Fibroblast of skin of right biceps (primary cell): Measurements from ENCODE around the gene COL8A2.
A peak's percentile ranks its signal among the peaks of the same experiment; 100 is the strongest.

Source experiments
- DNase-seq: peaks from one replicate; pipeline ENCODE4 v3.0.0-alpha.2; 2013

COL8A2 gene

GRCh38 chr1:36134505-36135329 is 9.7 kb upstream of the COL8A2 start:
- peak; percentile 80 for DNase-seq

DNA sequence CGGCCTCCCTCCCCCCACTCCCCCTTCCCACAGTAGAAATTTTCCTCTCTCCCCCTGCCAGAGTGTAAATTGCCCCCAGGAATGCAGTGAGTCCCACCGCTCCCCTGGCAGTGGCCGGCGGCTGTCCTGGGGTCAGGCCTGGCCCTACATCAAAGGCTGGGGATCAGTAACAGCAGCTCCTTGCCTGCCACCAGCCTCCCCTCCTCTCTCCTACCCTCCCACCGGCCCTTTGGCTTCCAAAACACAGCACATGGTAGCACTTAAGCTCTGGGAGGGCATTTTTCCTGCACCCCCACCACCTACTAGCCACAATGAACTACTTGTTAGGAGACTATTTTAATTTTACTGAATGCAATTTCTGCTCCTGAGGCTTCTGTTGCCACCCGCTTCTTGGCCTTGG is 9.0 kb upstream of the COL8A2 start:
- no peak for DNase-seq

DNA sequence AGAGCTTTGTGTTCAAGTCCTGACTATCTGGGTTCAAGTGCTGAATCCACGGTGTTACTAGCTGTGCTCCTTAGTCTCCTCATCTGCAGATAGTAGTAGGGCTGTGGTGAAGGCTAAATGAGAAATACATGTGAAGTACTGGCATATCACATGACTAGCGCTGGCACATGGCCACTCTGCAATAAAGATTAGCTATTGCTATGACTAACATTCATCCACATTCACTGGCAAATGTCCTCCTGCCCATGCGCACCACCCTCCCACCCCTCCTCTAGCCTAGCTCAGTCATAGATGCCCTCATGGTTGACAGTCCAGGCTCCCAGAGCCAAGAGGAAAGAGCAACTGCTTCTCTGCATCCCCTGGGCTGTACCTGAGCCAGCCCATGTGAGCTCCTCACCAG is 8.5 kb upstream of the COL8A2 start:
- peak; percentile 96 for DNase-seq

- no peak for DNase-seq
Measured at GRCh38 chr1:36132029-36132428, 7.0 kb upstream of the COL8A2 start.

GRCh38 chr1:36128905-36129206 is 3.8 kb upstream of the COL8A2 start:
- DNase-seq: no peak

- DNase-seq: peak; percentile 67
Measured at GRCh38 chr1:36128126-36128904, 3.3 kb upstream of the COL8A2 start.

DNA sequence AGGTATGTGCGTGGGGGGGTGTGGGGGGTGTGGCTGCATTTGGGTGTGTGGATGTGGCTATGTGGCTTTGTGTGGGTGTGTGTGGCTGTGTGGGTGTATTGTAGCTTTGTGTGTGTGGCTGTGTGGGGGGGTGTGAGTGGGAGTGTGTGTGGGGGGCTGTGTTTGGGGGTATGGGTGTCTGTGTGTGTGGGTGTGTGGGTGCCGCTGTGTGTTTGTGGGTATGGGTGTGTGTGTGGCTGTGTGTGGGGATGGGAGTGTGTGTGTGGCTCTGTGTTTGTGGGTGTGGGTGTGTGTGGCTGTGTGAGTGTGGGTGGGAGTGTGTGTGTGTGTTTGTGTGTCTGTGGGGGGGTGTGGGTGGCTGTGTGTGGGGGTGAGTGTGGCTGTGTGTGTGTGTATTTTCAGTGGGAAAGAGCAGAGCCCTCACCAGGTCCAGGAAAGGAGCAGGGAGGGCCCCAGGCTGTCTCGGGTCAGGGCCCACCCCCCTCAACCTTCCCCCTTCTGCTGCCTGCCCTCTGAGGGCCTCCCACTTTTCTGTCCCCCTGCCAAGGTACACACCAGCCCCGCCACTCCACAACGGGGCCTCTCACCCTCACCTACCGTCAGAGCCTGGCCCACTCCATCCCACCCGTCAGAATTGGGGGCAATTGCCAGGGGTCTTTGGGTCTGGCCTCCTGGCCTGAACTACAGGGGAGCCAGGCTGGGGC is 1.9 kb upstream of the COL8A2 start:
- no peak for DNase-seq

DNA sequence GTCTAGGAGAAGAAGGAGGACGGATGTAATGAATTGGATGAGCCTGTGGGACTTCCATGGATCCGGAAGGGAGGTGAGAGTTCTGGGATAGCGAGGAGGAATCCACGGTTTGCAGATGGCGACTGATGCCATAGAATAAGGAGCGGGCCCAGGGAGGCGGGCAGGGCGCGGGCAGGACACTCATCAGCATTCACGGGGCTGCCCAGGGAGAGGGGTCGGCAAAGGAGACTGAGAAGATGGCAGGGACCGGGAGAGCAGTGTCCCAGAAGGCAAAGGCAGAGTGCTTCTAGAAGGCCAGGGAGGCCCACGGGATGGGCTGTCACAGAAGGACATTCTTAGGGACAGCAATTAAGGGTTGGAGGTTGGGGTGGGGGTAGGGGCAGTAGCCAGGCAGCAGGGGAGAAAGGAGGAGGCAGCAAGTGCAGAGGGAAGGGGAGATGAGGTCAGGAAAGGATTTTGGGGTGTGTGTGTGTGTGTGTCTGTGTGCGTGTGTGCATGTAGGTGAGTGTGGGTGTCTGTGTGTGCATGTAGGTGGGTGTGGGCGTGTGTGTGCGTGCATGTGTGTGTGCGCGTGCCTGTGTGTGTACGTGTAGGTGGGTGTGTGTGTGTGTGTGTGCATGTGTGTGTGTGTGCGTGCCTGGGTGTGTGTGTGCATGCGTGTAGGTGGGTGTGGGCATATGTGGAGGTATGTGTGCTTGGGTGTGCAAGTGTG is 1.1 kb upstream of the COL8A2 start:
- DNase-seq: no peak

- DNase-seq: no peak
Measured at GRCh38 chr1:36124404-36125128, 456 bp downstream of the COL8A2 start.

GRCh38 chr1:36123356-36123755 is 1.7 kb downstream of the COL8A2 start:
- DNase-seq: peak; percentile 40

DNA sequence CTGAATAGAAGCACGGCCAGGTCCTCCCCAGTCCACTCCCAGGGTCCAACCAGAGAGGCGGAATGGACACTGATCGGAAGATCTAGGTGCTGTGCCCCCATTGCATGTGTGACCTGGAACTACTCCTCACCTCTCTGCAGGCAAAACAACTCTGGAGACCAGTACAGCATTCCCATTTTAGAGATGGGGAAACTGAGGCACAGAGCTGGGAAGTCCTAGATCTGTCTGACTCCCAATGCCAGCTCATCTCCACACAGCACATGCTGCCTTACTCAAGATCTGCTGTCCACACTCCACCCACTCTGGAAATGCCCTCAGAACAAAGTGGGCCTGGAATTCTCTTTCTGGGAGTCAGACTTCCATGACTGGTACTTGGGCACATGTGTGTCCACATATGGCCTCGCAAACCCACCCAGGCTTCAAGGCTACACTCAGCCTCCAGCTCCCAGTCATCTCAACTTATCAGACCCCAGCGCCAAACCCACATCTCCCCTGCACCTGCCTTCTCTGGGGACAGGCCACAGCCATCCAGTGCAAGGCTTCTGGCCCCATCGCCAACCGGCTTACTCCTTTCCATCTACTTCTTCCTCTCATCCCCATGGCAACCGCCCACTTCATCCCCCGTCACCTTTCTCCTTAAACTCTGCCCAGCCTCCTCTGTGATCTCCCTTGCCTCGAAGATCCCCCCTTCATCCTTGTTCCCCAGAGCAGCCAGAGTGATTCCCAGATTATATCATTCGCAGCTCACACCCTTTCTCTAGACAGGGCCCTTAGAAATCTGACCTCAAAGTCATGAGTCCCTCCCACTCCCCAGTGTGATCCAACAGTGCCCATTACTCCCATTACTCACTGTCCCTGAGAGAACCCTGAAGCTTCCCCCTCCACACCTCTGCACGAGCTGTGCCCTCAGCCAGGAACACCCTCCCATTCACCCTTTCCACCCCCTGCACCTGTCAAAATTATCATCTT is 2.7 kb downstream of the COL8A2 start:
- no peak for DNase-seq

DNA sequence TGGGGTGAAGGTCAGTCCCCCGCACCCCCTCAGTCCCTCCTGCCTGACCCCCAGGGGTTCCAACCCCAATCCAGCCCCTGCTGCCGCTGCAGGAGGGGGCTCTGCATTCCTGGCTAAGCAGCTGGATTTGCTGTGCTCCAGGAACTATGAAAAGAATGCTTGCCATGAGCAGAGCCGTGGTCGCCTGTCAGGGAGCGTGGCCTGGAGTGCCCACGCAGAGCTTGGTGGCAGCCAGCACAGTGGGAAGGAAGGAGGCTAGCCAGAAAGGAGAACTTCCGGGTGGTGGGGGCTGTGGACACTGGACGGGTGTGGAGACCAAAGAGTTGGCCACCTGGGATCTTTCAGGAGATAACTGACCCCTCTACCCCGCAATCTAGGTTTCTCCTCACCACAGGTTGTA is 5.6 kb downstream of the COL8A2 start:
- DNase-seq: peak; percentile 26

GRCh38 chr1:36118447-36119204 is 6.4 kb downstream of the COL8A2 start:
- no peak for DNase-seq

GRCh38 chr1:36116901-36117300 is 8.1 kb downstream of the COL8A2 start:
- no peak for DNase-seq

DNA sequence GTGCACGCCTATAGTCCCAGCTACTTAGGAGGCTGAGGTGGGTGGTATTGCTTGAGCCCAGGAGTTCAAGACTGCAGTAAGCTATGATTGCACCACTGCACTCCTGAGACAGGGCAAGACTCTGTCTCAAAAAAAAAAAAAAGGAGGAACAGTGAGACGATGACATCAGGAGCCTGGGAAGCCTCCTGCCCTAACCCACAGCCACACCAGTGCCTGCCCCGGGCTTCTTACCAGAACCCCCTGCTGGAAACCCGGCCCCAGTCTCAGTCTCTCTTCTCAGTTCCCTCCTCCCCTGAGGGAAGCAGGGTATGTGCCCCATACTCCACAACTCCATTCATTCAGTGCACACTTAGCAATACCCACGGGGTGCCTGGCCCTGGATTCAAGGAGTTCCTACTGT is 9.1 kb downstream of the COL8A2 start:
- peak; percentile 51 for DNase-seq

DNA sequence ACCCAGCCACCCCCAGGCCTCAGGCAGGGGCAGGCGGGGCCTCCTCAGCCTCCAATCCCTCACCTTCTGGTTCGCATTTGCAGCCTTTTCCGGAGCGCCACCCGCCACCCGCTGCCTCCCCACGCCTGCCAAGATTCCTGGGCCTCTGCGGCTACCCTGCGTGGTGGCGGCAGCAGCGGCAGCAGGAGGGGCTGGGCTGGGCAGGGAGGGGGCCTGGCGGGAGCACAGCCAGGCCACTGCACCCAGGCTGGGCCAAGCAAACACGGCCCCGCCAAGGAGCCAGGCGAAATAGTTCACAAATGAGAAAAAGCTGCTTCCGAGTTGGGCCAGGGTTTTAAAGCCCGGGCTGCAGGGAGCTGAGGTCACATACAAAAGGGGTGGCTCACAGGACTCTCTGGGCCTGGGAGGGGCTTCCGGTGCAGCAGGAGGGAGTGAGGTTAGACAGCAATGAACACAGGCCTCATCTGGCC is 9.8 kb downstream of the COL8A2 start:
- peak; percentile 83 for DNase-seq

DNA sequence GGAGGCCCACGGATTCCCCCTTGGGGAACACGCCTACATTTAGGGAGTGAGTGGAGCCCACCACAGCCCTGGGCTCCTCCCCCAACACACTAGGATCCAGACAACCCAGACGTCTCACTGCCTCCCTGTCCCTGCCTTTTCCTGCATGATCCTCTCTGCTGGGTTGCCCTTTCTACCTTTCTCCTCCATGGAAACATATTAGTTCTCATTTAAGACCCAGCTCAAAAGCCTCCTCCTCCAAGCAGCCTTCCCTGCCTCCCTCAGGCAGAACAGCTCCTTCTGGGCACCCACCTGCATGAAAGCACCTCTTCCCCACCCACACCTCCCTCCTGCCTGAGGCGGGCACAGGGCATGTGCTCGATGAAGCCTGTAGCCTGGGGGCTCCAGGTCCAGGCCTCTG is 10.7 kb downstream of the COL8A2 start:
- no peak for DNase-seq

DNA sequence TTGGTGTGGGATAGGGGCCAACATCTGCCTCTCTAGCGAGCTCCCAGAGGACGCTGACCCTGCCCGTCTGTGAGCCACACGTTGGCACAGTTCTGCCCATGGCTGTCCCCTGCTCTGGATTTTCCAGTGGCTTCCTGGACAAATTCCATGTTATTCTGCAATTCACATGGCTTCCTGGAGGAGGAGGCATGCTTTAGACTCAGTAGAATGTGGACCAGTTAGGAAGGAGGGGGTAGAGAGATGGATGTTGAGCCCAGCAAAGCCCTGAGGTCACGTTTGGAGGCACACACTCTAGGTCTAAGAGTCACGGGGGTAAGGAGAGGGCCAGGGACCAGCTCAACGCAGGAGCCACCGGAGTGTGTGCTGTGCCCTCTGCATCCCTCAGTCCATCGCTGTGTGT is 12.2 kb downstream of the COL8A2 start:
- DNase-seq: no peak

GRCh38 chr1:36111151-36111550 is 13.9 kb downstream of the COL8A2 start:
- no peak for DNase-seq

DNA sequence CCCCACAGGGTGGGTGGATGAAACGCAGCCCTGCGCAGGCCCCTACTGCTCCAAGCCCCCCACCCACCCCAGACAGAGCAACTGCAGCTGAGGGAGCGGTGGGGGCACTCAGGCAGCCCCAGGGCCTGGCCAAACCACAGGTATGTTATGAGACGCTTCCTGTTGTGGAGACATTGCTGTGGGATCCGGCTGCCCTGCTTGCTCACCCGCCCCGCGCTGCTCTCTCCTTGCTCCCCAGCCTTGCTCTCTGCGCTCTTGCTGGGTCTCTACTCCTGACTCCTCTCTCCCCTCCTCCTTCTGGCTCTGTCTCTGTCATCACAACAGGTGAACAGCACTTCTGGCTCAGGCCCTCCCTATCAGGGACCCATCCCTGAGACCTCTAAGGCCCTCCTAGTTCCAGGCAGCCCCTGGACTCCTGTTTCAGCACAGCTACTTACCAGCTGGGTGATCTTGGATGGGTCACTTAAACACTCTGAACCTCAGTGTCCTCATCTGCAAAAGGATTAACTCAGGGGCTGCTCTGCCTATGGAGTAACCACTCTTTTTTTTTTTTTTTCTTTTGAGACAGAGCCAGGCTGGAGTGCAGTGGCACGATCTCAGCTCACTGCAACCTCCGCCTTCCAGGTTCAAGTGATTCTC is 15.9 kb downstream of the COL8A2 start:
- DNase-seq: peak; percentile 87
